MG63 (cell line): Measurements from ENCODE around the gene KIF22. TPM values are rescaled to one million over a fixed set of nuclear protein-coding genes. Genes with fewer than 3 reads are reported as not detected.
"Not testable (repeated sequence)": the region's sequence is repeated elsewhere in the genome, so short reads cannot be mapped to it uniquely, and the experiment has no call there.

Source experiments
- DNase-seq: peaks from one replicate; pipeline ENCODE4 v3.0.0-alpha.2; 2020
- H3K27me3 ChIP-seq: fragments of 250-450 bp; sonication (Bioruptor Pico); 2 replicates; pipeline ENCODE4 v1.5.1; 2020; ENCODE audit warnings: mild to moderate bottlenecking, moderate library complexity
- H3K36me3 ChIP-seq: fragments of 250-450 bp; sonication (Bioruptor Pico); 2 replicates; pipeline ENCODE4 v1.5.1; 2020; ENCODE audit warnings: mild to moderate bottlenecking, moderate library complexity
- H3K4me3 ChIP-seq: fragments of 250-450 bp; sonication (Bioruptor Pico); 2 replicates; pipeline ENCODE4 v1.5.1; 2020; ENCODE audit warnings: mild to moderate bottlenecking, moderate library complexity
- H3K9me3 ChIP-seq: fragments of 250-450 bp; sonication (Bioruptor Pico); 2 replicates; pipeline ENCODE4 v1.5.1; 2020; ENCODE audit warnings: mild to moderate bottlenecking, moderate library complexity
- total RNA-seq: library from RNA; depleted of rRNA; stranded (reverse); fragments of >200 nt; shearing (Covaris generic); gene quantifications from 2 replicates; pipeline ENCODE4 v1.2.3, GENCODE V29; 2014; ENCODE audit warnings: low replicate concordance

The KIF22 gene
- total RNA-seq, 1 experiment from 2014 or later = 134 TPM

DNA sequence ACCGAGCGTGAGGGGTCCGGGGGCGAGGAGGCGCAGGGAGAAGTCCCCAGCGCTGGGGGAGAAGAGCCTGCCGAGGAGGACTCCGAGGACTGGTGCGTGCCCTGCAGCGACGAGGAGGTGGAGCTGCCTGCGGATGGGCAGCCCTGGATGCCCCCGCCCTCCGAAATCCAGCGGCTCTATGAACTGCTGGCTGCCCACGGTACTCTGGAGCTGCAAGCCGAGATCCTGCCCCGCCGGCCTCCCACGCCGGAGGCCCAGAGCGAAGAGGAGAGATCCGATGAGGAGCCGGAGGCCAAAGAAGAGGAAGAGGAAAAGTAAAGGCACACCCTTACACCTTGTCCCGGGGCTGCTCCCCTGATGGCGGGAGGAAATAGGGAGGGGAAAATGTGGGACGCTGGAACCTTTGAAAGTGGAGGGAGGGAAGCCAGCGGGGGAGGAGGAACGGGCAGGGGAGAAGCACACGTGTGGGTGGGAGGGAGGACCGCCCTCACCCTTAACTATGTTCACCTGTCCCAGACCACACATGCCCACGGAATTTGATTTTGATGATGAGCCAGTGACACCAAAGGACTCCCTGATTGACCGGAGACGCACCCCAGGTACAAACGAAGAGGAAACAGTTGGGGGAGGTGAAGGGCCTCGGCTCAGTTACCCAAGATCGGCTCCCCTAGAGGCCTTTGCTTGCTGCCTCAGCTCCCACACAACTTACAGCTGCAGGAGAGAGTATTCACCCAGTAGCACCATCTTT is 26.3 kb downstream of the KIF22 start:
- H3K4me3 ChIP-seq = peak overlapping the region; percentile 83
- peak; percentile 81 for DNase-seq
- peaks cover 41% of the 10 kb centered on the region for H3K36me3 ChIP-seq
- H3K27me3 ChIP-seq = no peaks in the 10 kb centered on the region
- no peaks in the 10 kb centered on the region for H3K9me3 ChIP-seq

- Histone ChIP-seq H3K4me3 (peak overlapping the region; percentile 83), H3K27me3 (no peaks in the 10 kb centered on the region), H3K9me3 (no peaks in the 10 kb centered on the region), H3K36me3 (peaks cover 48% of the 10 kb centered on the region)
- DNase-seq = no peak
These were observed 27.5 kb downstream of the KIF22 start for GRCh38 chr16:29818082-29818481.

- H3K9me3 ChIP-seq = no peaks in the 10 kb centered on the region
- H3K4me3 ChIP-seq = peak overlapping the region; percentile 68
- H3K27me3 ChIP-seq = no peaks in the 10 kb centered on the region
- H3K36me3 ChIP-seq = peaks cover 50% of the 10 kb centered on the region
- DNase-seq = no peak
These were observed 29.0 kb downstream of the KIF22 start for GRCh38 chr16:29819506-29819905.

- DNase-seq = peak; percentile 78
- H3K9me3 ChIP-seq = no peaks in the 10 kb centered on the region
- H3K36me3 ChIP-seq = peaks cover 50% of the 10 kb centered on the region
- H3K27me3 ChIP-seq = no peaks in the 10 kb centered on the region
- H3K4me3 ChIP-seq = peak within 1 kb of the TSS; percentile 68
These were observed 29.7 kb downstream of the KIF22 start, which contains the start of gene MVP for GRCh38 chr16:29820271-29820701. TSS of gene MVP (plus strand) at chr16:29820462. CDS start at chr16:29830550, 10,088 bp downstream.

DNA sequence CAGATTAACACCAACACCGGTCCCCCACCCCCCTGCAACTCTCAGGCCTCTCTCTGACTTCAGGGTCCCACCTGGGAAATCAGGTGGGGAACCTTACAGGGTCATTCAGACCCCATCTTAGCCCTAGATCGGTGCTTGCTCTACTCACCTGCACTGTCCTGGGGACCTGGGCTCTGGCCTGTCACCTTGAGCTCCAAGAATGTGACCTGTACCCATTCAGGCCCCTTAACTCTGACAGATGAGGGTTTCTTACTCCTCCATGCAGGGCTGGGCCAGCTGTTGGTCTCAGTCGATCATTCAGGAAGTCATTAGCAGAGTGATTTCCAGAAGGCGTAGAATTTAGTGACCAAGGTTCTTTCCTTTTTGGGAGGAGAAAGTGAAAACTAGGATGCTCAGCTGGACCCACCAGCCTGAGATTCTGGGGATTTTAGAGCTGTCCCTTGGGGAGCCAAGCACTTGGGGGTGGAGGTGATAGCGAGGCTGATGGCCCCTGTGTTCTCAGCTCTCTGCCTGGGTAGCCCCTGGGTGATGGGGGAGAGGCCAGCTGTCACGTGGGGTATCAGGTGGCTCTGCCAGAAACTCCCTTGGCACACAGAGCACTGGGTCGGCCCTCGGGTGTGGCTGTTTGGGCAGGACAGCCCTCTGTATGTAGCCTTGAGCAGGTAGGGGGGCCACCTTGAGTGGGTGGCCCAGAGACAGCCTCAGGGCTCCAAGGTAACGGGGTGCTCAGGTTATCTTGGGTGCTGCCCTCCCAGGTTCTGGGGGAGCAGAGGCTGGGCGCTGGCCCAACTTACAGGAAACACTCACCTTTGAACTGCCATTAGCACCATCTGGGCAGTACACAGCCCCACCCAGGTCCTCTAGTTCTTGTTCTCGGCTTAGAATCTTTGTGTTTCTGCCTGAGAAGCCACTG is 30.4 kb downstream of the KIF22 start:
- Histone ChIP-seq H3K4me3 (peak overlapping the region; percentile 68), H3K9me3 (no peaks in the 10 kb centered on the region), H3K36me3 (peaks cover 50% of the 10 kb centered on the region), H3K27me3 (no peaks in the 10 kb centered on the region)
- DNase-seq = peak; percentile 61

DNA sequence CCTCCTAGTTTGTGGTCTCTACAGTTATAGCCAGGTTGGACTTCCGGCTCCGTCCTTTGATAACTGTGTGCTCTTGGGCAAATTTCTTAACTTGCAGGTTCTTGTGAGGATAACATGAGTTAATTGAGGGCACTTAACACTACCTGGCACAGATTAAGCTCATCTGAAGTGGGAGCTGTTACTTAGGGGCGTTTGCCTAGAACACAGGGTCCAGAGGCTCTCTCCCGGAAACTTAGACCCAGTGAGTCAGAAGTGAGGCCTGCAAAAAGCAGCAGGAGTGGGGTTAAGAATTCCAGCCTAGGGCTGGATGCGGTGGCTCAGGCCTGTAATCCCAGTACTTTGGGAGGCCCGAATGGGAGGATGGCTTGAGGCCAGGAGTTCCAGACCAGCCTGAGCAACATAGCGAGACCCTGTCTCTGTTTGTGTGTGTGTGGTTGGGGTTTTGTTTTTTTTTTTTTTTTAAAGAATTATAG is 31.1 kb downstream of the KIF22 start:
- no peaks in the 10 kb centered on the region for H3K9me3 ChIP-seq
- no peaks in the 10 kb centered on the region for H3K27me3 ChIP-seq
- peaks cover 50% of the 10 kb centered on the region for H3K36me3 ChIP-seq
- peak overlapping the region; percentile 68 for H3K4me3 ChIP-seq
- peak; percentile 89 for DNase-seq

DNA sequence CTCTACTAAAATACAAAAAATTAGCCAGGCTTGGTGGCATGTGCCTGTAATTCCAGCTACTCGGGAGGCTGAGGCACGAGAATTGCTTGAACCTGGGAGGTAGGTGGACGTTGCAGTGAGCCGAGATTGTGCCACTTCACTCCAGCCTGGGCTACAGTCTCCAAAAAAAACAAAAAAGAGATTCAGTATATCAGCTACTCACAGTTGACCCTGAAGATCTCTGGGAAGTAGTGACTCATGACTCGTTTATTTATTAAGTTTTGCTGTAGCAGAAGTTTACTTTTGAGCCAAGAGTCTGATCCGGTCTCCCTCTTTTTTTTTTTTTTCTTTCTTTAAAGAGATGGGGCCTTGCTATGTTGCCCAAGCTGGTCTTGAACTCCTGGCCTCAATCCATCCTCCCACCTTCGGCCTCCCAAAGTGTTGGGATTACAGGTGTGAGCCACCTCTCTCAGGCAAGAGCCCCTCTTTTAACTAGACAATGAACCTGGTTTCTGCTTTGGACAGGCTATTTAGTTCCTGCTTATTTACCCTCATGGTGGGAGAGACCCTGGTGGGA is 34.1 kb downstream of the KIF22 start:
- H3K36me3 ChIP-seq = peaks cover 29% of the 10 kb centered on the region
- no peak for DNase-seq
- peak overlapping the region; percentile 26 for H3K4me3 ChIP-seq
- H3K9me3 ChIP-seq = no peaks in the 10 kb centered on the region
- H3K27me3 ChIP-seq = no peaks in the 10 kb centered on the region

GRCh38 chr16:29825145-29826044 is 34.8 kb downstream of the KIF22 start:
- no peaks in the 10 kb centered on the region for H3K27me3 ChIP-seq
- DNase-seq = peak; percentile 97
- peaks cover 23% of the 10 kb centered on the region for H3K36me3 ChIP-seq
- H3K4me3 ChIP-seq = peak overlapping the region; percentile 26
- H3K9me3 ChIP-seq = no peaks in the 10 kb centered on the region

GRCh38 chr16:29826342-29826695 is 35.8 kb downstream of the KIF22 start:
- H3K27me3 ChIP-seq = no peaks in the 10 kb centered on the region

DNA sequence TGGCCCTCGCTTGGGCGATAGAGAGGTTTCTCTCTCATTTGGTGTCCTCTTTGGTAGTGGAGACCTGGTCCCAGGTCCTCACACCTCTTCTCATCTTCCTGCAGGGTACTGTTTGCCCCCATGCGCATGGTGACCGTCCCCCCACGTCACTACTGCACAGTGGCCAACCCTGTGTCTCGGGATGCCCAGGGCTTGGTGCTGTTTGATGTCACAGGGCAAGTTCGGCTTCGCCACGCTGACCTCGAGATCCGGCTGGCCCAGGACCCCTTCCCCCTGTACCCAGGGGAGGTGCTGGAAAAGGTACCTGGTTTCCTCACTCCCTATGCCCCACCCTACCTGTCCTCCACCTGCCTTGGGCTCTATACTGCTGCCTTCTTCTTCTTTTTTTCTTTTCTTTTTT is 40.2 kb downstream of the KIF22 start:
- no peak for DNase-seq
- Histone ChIP-seq H3K9me3 (no peaks in the 10 kb centered on the region), H3K36me3 (peaks cover 29% of the 10 kb centered on the region), H3K27me3 (no peaks in the 10 kb centered on the region), H3K4me3 (no peak overlapping the region)

More at GRCh38 chr16:29826342-29826695, 35.8 kb downstream of the KIF22 start:
- DNase-seq = no peak
- peaks cover 15% of the 10 kb centered on the region for H3K36me3 ChIP-seq
- H3K9me3 ChIP-seq = no peaks in the 10 kb centered on the region
- H3K4me3 ChIP-seq = no peak overlapping the region

DNA sequence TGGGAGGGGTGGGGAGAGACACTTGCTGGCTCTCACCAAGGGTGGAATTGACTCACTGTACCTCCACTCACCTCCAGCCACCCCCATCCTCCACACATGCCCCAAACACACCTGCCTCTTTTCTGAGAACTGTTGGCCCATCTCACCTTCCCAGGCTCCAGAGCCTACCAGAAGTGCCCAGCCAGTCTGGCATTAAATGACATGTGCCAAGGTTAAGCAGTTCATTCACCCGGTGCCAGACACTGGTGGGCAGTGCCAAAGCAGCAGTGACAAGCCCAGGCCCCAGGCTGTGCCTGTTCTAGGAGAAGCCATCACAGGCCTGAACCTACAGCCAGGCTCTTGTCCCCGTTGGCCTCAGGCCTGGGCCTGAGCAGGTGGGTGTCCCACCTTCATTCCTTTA is 40.9 kb downstream of the KIF22 start:
- Histone ChIP-seq H3K27me3 (no peaks in the 10 kb centered on the region), H3K36me3 (peaks cover 31% of the 10 kb centered on the region), H3K4me3 (no peak overlapping the region), H3K9me3 (no peaks in the 10 kb centered on the region)
- DNase-seq = no peak

DNA sequence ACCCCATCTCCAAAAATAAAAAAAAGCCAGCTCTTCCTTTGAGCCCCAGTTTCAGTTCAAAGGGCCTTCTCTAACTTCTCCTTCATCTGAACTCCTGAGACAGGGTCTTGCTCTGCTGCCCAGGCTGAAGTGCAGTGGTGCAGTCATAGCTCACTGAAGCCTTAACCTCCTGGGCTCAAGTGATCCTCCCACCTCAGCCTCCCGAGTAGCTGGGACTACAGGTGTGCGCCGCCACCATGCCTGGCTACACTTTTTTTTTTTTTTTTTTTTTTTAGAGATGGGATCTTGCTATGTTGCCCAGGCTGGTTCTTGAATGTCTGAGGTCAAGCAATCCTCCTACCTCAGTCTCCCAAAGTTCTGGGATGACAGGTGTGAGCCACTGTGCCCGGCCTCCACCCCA is 42.7 kb downstream of the KIF22 start:
- H3K36me3 ChIP-seq = peaks cover 40% of the 10 kb centered on the region
- H3K27me3 ChIP-seq, H3K4me3 ChIP-seq, DNase-seq, H3K9me3 ChIP-seq: not testable (repeated sequence)

- no peak for DNase-seq
- peaks cover 46% of the 10 kb centered on the region for H3K36me3 ChIP-seq
These were observed 43.5 kb downstream of the KIF22 start for GRCh38 chr16:29834079-29834478.

DNA sequence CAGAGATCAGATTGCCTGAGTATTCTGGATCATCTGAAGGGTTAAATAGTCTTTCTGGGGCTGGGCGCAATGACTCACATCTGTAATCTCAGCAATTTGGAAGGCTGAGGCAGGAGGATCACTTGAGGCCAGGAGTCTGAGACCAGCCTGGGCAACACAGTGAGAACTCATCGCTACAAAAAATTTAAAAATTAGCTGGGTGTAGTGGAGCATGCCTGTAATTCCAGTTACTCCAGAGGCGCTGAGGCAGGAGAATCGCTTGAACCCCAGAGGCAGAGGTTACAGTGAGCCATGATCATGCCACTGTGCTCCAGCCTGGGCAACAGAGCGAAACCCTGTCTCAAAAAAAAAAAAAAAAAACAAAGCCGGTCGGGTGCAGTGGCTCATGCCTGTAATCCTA is 45.4 kb downstream of the KIF22 start:
- DNase-seq = no peak
- no peaks in the 10 kb centered on the region for H3K9me3 ChIP-seq
- no peaks in the 10 kb centered on the region for H3K27me3 ChIP-seq
- no peak overlapping the region for H3K4me3 ChIP-seq
- peaks cover 55% of the 10 kb centered on the region for H3K36me3 ChIP-seq

More at GRCh38 chr16:29834079-29834478, 43.5 kb downstream of the KIF22 start:
- Histone ChIP-seq H3K27me3 (no peaks in the 10 kb centered on the region), H3K9me3 (no peaks in the 10 kb centered on the region), H3K4me3 (no peak overlapping the region)

- no peaks in the 10 kb centered on the region for H3K9me3 ChIP-seq
- peaks cover 51% of the 10 kb centered on the region for H3K36me3 ChIP-seq
- no peak overlapping the region for H3K4me3 ChIP-seq
- no peaks in the 10 kb centered on the region for H3K27me3 ChIP-seq
- no peak for DNase-seq
These were observed 46.1 kb downstream of the KIF22 start for GRCh38 chr16:29836623-29837022.

DNA sequence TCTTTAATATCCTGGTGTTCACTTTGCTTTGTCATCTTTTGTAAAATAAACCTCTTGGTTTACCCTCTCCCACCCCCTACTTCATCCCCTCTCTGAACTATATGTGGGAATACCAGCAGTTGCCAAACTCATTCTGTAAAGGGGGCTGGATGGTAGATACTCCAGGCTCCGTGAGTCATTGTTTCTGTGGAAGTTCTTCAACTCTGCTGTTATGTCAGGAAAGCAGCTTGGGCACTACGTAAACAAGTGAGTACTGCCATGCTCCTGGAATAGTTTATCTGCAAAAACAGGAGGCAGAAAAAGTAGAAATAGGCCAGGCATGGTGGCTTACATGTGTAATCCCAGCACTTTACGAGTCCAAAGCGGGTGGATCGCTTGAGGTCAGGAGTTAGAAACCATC is 47.3 kb downstream of the KIF22 start:
- Histone ChIP-seq H3K36me3 (peaks cover 46% of the 10 kb centered on the region), H3K4me3 (no peak overlapping the region), H3K9me3 (no peaks in the 10 kb centered on the region), H3K27me3 (no peaks in the 10 kb centered on the region)
- no peak for DNase-seq
